GM12878 (cell line): ENCODE measurements around the gene CFAP92. TPM values are rescaled to one million over a fixed set of nuclear protein-coding genes. Genes with fewer than 3 reads are reported as not detected.

Experiments used
- ATAC-seq: fragments of 200-7000 bp; cut with Tn5 transposase; 3 replicates; pipeline ENCODE4 v1.9.1; 2020; ENCODE audit warnings: mild to moderate bottlenecking, moderate library complexity
- BruUV-seq: library from RNA; stranded (reverse); fragments of 400-500 nt; replicated peaks from 2 replicates; lab custom pipeline; 2021; lab: Mats Ljungman, UMichigan
- CTCF ChIA-PET: fragments of 300-600 bp; sonication (Branson Sonifier 250); formaldehyde crosslinking; extraction: SDS; loops from one replicate; lab custom pipeline; 2021; ENCODE audit warnings: inconsistent platforms; lab: Yijun Ruan, JAX
- POLR2A ChIA-PET: fragments of 350-600 bp; formaldehyde crosslinking; extraction: SDS; loops from one replicate; lab custom pipeline; 2021; ENCODE audit warnings: inconsistent platforms; lab: Charles Lee
- RAD21 ChIA-PET: fragments of 300-600 bp; sonication (Branson Sonifier 250); formaldehyde crosslinking; loops from one replicate; lab custom pipeline; 2023; ENCODE audit warnings: antibody characterized with exemption; ENCODE audit not compliant: unreplicated experiment; lab: Charles Lee
- SMC1A ChIA-PET: fragments of 300-600 bp; sonication (Branson Sonifier 250); formaldehyde crosslinking; loops from one replicate; lab custom pipeline; 2023; ENCODE audit not compliant: unreplicated experiment, uncharacterized antibody; lab: Charles Lee
- DNase-seq: peaks from one replicate; pipeline ENCODE4 v3.0.0-alpha.2; 2011; ENCODE audit warnings: low read depth, low spot score
- FAIRE-seq: peaks from 3 replicates; lab custom pipeline; 2011; peaks lifted over from hg19 to GRCh38; lab: Jason Lieb, UNC
- H2AFZ ChIP-seq: 2 replicates; pipeline ENCODE4 v1.6.0; 2011; ENCODE audit warnings: low read depth, low read length, control low read depth; ENCODE audit not compliant: control insufficient read depth
- H3K27ac ChIP-seq: 2 replicates; pipeline ENCODE4 v1.5.1; 2011; ENCODE audit warnings: control low read depth; ENCODE audit not compliant: control insufficient read depth, insufficient read depth
- H3K27me3 ChIP-seq, 2 experiments: replicated peaks in 1 of 2; 2 replicates each; pipeline versions ENCODE4 v1.6.0 to v1.6.1; 2011; ENCODE audit warnings: low read length in 1 of 2; ENCODE audit not compliant: control insufficient read depth in 2 of 2, insufficient read depth in 2 of 2
- H3K36me3 ChIP-seq, 2 experiments: 2 replicates each; pipeline ENCODE4 v1.5.1; 2011; ENCODE audit warnings: low read length in 1 of 2; ENCODE audit not compliant: control insufficient read depth in 2 of 2, insufficient read depth in 2 of 2
- H3K4me1 ChIP-seq: 2 replicates; pipeline ENCODE4 v1.6.1; 2011; ENCODE audit warnings: mild to moderate bottlenecking, low read length, moderate library complexity, mixed read lengths; ENCODE audit not compliant: control insufficient read depth, insufficient read depth
- H3K4me2 ChIP-seq: 2 replicates; pipeline ENCODE4 v1.6.0; 2011; ENCODE audit warnings: control low read depth; ENCODE audit not compliant: control insufficient read depth, insufficient read depth
- H3K4me3 ChIP-seq: fragments of 200-600 bp; sonication (generic); 2 replicates; pipeline ENCODE4 v1.5.1; 2016
- H3K79me2 ChIP-seq: 2 replicates; pipeline ENCODE4 v1.6.0; 2011; ENCODE audit warnings: low read length; ENCODE audit not compliant: control insufficient read depth, insufficient read depth
- H3K9ac ChIP-seq: 2 replicates; pipeline ENCODE4 v1.8.0; 2011; ENCODE audit warnings: low read length, control low read depth, mixed read lengths; ENCODE audit not compliant: control insufficient read depth, insufficient read depth
- H3K9me3 ChIP-seq: replicated peaks from 3 replicates; pipeline ENCODE4 v1.5.1; 2011; ENCODE audit warnings: mild to moderate bottlenecking, low read length; ENCODE audit not compliant: control insufficient read depth, insufficient read depth
- H4K20me1 ChIP-seq: 2 replicates; pipeline ENCODE4 v1.6.0; 2011; ENCODE audit not compliant: control insufficient read depth, insufficient read depth
- CHD2 ChIP-seq: IDR thresholded peaks from 2 replicates; pipeline ENCODE4 v1.6.1; 2011; ENCODE audit warnings: low read depth, low read length, improper control_type of control experiment, borderline replicate concordance
- EP300 ChIP-seq, 2 experiments: fragments of 150-350 bp in 1 of 2; IDR thresholded peaks; 2 replicates each; pipeline ENCODE4 v1.6.1; 2011 to 2012; ENCODE audit warnings: low read depth in 2 of 2, low read length in 2 of 2, borderline replicate concordance in 1 of 2, improper control_type of control experiment in 1 of 2, inconsistent platforms in 1 of 2; ENCODE audit not compliant: control insufficient read depth in 1 of 2
- GATAD2B ChIP-seq: fragments of 450-650 bp; conservative IDR thresholded peaks from 2 replicates; pipeline ENCODE4 v1.6.1; 2017; ENCODE audit warnings: low read depth, mild to moderate bottlenecking, moderate library complexity
- HDAC2 ChIP-seq: fragments of 200-600 bp; sonication (generic); IDR thresholded peaks from 2 replicates; pipeline ENCODE4 v1.6.1; 2017
- JUND ChIP-seq: IDR thresholded peaks from 2 replicates; pipeline ENCODE4 v1.6.1; 2012; ENCODE audit warnings: low read depth, mild to moderate bottlenecking, low read length, improper control_type of control experiment, moderate library complexity
- MYB ChIP-seq: fragments of 150-350 bp; IDR thresholded peaks from 2 replicates; pipeline ENCODE4 v1.6.1; 2014; ENCODE audit warnings: mild to moderate bottlenecking, low read depth, low read length, borderline replicate concordance
- PML ChIP-seq: IDR thresholded peaks from 2 replicates; pipeline ENCODE4 v1.6.1; 2012; ENCODE audit warnings: low read length, inconsistent platforms
- POU2F2 ChIP-seq: IDR thresholded peaks from 3 replicates; pipeline ENCODE4 v1.6.1; 2011; ENCODE audit warnings: low read depth, mild to moderate bottlenecking, low read length, borderline replicate concordance
- ZZZ3 ChIP-seq: IDR thresholded peaks from 2 replicates; pipeline ENCODE4 v1.6.1; 2011; ENCODE audit warnings: low read depth; ENCODE audit not compliant: control insufficient read depth, insufficient read length
- WGBS: methylation state at CpG from one replicate; pipeline ENCODE4 v1.1.6; 2016; ENCODE audit warnings: low lambda C conversion rate; ENCODE audit not compliant: insufficient replicate concordance, insufficient coverage; ENCODE audit errors: missing lambda C conversion rate; 5-methylcytosine and 5-hydroxymethylcytosine counted together
- in situ Hi-C: fragments of 300-500 bp; cut with MboI; formaldehyde crosslinking; loops from 9 replicates; pipeline ENCODE4 v1.14.3; 2018; ENCODE audit warnings: mixed read lengths
- intact Hi-C: fragments of 100-400 bp; cut with micrococcal nuclease; formaldehyde crosslinking; loops from one replicate; pipeline ENCODE4 v1.14.2; 2022; ENCODE audit not compliant: unreplicated experiment
- polyA plus RNA-seq, 11 experiments: library from polyadenylated mRNA; depleted of rRNA in 4 of 11; unstranded in 6 of 11; stranded (reverse) in 5 of 11; fragments of >200 nt; fragmentation: Nextera tagmentation in 4 of 11; fragmentation: Illumina TruSeq in 1 of 11; extraction: Ambion mirVana in 4 of 11; extraction: Trizol in 1 of 11; gene quantifications; 1 replicate in 1 of 11; 2 replicates in 10 of 11; pipeline versions ENCODE4 v1.2.1 to v1.2.3, GENCODE V29; 2011 to 2016; ENCODE audit warnings: inconsistent platforms in 2 of 11, missing spikeins in 2 of 11, low read depth in 1 of 11
- total RNA-seq, 4 experiments: library from RNA; depleted of rRNA in 3 of 4; stranded (reverse); fragments of >200 nt in 3 of 4; fragmentation: Illumina TruSeq in 1 of 4; extraction: Trizol in 1 of 4; gene quantifications; 2 replicates each; pipeline versions ENCODE4 v1.2.1 to v1.2.3, GENCODE V29; 2013 to 2021
- TF ChIP-seq, protein P1 (sequence below): IDR thresholded peaks from 2 replicates; pipeline ENCODE4 v1.6.1; 2011; ENCODE audit warnings: borderline replicate concordance, low read depth, mild to moderate bottlenecking, moderate library complexity, low read length; ENCODE audit not compliant: insufficient read depth, poor library complexity, severe bottlenecking

CFAP92 gene
- total and polyA plus RNA-seq, 10 of the 15 experiments (the other 5 are each of a cell fraction or from before 2014, with no cell fraction given) = 0.05 to 0.52 (median 0.14) TPM; not detected in 7

DNA sequence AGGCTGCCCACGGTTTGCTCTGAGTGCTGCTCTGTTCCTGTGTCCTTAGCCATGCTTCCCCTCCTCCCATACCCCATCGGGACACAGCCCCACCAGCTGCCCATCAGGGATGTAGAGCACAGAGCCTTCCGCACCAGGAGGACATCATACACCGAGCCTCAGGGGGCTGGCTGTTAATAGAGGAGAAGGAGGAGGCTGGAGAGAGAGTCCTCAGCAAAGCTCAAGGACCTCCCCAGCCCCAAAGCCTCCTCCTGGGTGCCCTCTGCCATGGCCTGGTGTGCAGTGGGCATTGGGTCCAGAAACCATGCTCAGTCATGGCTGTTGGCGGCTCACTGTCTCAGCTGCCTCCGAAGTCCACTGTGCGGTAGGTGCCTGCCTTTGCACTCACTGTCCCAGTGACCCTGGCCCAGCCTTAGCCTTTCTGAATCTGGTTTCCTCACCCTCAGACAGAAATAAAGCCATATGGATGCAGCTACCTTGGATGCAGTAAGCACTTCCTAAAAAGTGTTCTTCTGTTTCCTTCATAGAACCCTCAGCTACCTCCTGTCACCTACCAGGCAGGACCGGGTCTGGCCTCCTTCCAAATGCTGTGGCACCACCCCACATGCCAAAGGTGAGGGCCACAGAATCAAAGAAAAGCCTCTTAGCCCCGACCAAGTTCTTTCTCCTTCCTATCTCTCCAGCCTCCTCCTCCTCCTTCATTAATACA, 60.5 kb downstream of the CFAP92 start (continued):
- TF ChIP-seq MYB (no peak), EP300 (IDR thresholded peaks at IDR 0.05; ENCODE audit: borderline replicate concordance in 1 of 2, control insufficient read depth in 1 of 2, low read depth in 2 of 2, low read length in 2 of 2) (no peak), CHD2 (no peak), POU2F2 (no peak), ZZZ3 (no peak)

- RAD21 ChIA-PET = no interaction called here
- no peaks in the 10 kb centered on the region for H4K20me1 ChIP-seq
- H3K79me2 ChIP-seq = no peaks in the 10 kb centered on the region
- no peak for ATAC-seq
- no peak overlapping the region for H3K4me3 ChIP-seq
- in situ Hi-C loops (no loop called here), intact Hi-C loops (no loop called here)
- H3K4me2 ChIP-seq = no peak overlapping the region
- POLR2A ChIA-PET = no interaction called here
- CTCF ChIA-PET = no interaction called here
- no peak overlapping the region for H2AFZ ChIP-seq
- H3K4me1 ChIP-seq = no peaks in the 10 kb centered on the region
- SMC1A ChIA-PET = no interaction called here
- no peaks in the 10 kb centered on the region for H3K9me3 ChIP-seq
- H3K27ac ChIP-seq = no peak overlapping the region
- FAIRE-seq = no peak
- BruUV-seq = no TSS peak
- DNase-seq = no peak
- whole genome bisulfite sequencing = 25% methylated on average over 12 of the region's 12 CpGs
- H3K27me3 ChIP-seq = peaks cover 0 to 2% of the 10 kb centered on the region in 2 experiments; a peak in 2 of 4 replicates
- TF ChIP-seq CHD2 = no peak
- TF ChIP-seq PML = no peak
- TF ChIP-seq, protein P1, sequence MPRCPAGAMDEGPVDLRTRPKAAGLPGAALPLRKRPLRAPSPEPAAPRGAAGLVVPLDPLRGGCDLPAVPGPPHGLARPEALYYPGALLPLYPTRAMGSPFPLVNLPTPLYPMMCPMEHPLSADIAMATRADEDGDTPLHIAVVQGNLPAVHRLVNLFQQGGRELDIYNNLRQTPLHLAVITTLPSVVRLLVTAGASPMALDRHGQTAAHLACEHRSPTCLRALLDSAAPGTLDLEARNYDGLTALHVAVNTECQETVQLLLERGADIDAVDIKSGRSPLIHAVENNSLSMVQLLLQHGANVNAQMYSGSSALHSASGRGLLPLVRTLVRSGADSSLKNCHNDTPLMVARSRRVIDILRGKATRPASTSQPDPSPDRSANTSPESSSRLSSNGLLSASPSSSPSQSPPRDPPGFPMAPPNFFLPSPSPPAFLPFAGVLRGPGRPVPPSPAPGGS = no peak
- TF ChIP-seq GATAD2B = no peak
- no peak for TF ChIP-seq JUND
- no peak for TF ChIP-seq HDAC2
- TF ChIP-seq, all 136 proteins: peak for 0
- Histone ChIP-seq H3K36me3 (no peaks in the 10 kb centered on the region), H3K9ac (no peak overlapping the region)
Observed at GRCh38 chr3:128932516-128933212, 61.2 kb downstream of the CFAP92 start.
